Astrocyte of the spinal cord (primary cell): ENCODE results near the gene KDM7A.
A peak's percentile ranks its signal among the peaks of the same experiment; 100 is the strongest.

Source experiments
- DNase-seq: peaks from one replicate; pipeline ENCODE4 v3.0.0; 2011; ENCODE audit warnings: low read depth, low spot score
- H3K4me3 ChIP-seq: 2 replicates; pipeline ENCODE4 v1.5.1; 2011; ENCODE audit warnings: low read depth, mild to moderate bottlenecking, low read length, moderate library complexity
- in situ Hi-C: cut with HindIII; loops from 2 replicates; pipeline ENCODE4 v1.10.0; 2017; ENCODE audit warnings: low sequenced_read_pairs
- TF ChIP-seq, protein P1 (sequence below): IDR thresholded peaks from 2 replicates; pipeline ENCODE4 v1.5.1; 2012; ENCODE audit warnings: low read depth, mild to moderate bottlenecking, low read length, inconsistent platforms

KDM7A gene

DNA sequence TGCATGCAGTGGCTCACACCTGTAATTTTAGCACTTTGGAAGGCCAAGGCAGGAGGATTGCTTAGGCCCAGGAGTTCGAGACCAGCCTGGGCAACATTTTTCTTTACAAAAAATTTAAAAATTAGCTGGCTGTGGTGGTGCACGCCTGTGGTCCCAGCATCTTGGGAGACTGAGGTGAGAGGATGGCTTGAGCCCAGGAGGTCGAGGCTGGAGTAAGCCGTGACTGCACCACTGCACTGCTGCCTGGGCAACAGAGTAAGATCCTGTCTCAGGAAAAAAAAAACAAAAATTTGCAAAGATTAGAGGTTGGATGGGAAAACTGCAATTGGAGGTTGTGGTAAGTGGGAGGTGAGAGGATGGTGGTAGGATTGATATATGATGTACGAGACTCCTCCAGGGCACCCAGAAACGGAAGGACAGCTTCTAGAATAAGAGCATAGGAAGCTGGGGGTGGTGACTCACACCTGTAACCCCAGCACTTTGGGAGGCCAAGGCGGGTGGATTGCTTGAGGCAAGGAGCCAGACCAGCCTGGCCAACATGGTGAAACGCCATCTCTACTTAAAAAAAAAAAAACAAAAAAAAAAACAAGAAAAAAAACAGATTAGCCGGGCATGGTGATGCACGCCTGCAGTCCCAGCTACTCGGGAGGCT, 94.9 kb downstream of the KDM7A start:
- no peak overlapping the region for H3K4me3 ChIP-seq
- in situ Hi-C loops, result no loop called here
- TF ChIP-seq, protein P1, sequence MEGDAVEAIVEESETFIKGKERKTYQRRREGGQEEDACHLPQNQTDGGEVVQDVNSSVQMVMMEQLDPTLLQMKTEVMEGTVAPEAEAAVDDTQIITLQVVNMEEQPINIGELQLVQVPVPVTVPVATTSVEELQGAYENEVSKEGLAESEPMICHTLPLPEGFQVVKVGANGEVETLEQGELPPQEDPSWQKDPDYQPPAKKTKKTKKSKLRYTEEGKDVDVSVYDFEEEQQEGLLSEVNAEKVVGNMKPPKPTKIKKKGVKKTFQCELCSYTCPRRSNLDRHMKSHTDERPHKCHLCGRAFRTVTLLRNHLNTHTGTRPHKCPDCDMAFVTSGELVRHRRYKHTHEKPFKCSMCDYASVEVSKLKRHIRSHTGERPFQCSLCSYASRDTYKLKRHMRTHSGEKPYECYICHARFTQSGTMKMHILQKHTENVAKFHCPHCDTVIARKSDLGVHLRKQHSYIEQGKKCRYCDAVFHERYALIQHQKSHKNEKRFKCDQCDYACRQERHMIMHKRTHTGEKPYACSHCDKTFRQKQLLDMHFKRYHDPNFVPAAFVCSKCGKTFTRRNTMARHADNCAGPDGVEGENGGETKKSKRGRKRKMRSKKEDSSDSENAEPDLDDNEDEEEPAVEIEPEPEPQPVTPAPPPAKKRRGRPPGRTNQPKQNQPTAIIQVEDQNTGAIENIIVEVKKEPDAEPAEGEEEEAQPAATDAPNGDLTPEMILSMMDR, result no peak
- DNase-seq, result no peak

DNA sequence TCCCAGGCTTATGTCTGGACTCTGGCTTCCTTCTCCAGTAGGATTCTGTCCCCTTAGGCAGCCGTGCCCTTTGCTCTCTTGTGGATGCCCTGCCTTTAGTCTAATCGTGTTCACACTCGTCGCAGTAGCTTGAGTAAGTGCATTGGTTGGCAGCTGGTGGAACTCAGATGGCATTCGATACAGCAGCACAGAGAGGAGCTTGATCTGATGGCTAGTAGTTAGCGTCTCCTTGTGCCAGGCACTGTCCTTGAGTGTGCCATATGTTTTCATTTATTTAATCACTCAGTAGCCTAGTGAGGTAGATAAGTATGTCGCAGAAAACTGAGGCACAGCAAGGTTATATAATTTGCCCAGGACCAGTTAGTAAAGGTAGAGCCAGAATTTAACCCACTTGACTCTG, 95.9 kb downstream of the KDM7A start:
- in situ Hi-C loops, result no loop called here
- DNase-seq, result no peak
- TF ChIP-seq, protein P1, result no peak
- no peak overlapping the region for H3K4me3 ChIP-seq

DNA sequence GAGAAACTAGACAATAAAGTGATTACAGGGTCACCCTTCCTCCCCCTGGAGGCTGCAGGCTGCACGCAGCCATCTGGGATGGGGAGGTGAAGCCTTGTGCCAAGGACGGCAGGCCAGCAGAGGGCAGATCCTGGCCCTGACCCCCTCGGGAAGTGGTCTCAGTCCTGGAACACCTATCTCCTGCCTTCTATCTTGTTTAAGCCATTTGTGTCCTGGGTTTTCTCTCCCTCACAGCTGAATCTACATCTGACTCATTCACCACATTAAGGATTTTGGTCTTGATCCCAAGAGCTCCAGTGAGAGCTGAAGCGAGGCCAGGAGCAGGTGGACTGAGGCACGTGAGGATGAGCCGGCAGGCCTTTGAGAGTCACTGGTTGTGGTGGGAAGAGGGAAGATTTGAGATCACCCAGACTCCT, 97.7 kb downstream of the KDM7A start:
- in situ Hi-C loops, result no loop called here
- H3K4me3 ChIP-seq, result no peak overlapping the region
- peak; percentile 77 for DNase-seq
- TF ChIP-seq, protein P1, result peak; percentile 27

DNA sequence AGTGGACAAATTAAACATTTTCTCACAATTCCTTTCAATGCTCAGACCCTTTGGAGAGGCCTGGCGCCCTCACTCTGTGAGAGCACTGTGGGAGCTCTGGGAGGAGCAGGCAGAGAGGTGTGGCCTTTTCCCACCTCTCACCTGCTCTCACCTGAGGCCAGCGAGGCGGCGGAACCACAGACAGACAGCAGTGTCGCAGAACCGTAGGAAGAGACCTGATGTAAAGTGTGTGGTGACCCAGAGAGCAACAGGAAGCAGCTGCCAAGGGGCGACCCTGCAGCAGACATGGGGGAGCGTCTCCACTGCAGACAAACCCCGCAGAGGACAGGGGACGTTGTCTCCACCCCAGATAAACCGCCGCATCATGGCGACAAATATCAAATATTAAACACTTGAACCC, 98.4 kb downstream of the KDM7A start:
- no peak for DNase-seq
- in situ Hi-C loops, result no loop called here

DNA sequence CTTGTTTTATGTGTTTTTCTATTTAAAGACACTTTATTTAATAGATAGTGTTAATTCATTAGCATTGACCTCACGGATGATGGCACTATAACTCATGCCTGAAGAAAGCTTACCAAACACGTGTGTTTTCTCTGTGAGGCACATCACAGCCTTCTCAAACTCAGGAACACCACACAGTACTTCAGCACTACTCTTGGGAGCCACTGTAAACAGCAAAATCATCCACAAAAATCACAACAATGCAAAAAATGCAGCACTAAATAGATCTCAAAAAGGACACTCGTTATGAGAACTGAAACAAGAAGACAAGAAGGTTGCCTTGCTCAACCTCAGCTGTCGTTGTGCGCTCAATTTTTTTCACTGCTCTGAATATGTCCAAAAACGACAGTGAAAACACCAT, 102.0 kb downstream of the KDM7A start:
- TF ChIP-seq, protein P1, result no peak
- peak; percentile 20 for DNase-seq
- H3K4me3 ChIP-seq, result no peak overlapping the region
- in situ Hi-C loops, result no loop called here

More for the DNA sequence above, 98.4 kb downstream of the KDM7A start:
- TF ChIP-seq, protein P1, result no peak
- H3K4me3 ChIP-seq, result no peak overlapping the region

DNA sequence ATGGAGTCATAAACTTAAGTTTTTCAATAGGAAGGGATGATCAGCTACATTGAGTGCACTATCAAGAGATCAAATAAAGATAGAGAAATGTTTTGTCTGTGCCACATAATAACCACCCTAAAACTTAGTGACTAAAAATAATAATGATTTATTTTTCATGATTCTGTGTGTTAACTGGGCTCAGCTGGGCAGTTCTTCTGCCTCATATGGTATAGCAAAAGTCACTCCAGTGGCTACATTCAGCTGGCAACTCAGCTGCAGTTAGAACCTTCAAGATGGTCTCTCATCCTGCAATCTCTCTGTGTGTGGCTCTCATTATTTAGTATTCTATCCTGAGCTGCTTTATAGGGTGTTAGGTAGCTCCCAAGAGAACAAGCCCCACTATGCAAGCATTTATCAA, 106.2 kb downstream of the KDM7A start:
- H3K4me3 ChIP-seq, result no peak overlapping the region
- in situ Hi-C loops, result no loop called here
- TF ChIP-seq, protein P1, result no peak
- no peak for DNase-seq
